ENCODE measurements around the gene TP73. TPM values are rescaled to one million over a fixed set of nuclear protein-coding genes. Genes with fewer than 3 reads are reported as not detected.

Gene TP73
- total and polyA plus RNA-seq, 2 donors from 2014 or later, result 0.54 TPM; not detected in 1

DNA sequence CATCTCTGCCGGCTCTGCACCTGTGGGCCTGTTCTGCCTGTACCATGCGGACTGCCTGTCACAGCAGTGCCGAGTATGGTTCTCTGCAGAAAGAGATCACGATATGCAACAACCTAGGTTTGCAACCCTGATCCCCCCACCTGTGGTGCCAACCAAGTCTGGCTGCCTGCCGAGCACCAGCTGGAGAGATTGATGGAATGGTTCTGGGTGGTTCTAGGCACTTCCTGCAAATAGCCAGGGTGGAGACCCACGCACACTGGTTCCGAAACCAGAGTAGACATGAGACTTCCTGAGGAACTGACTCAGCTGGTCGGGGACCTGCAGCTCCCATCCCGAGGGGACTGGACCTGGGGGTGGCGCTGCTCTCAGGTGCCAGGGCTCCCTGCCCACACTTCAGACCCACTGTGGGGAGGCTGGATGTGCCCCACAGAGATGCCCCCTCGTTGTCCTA lies 22.1 kb upstream of the TP73 start:
- DNase-seq (peak in 1 of 5 donors; percentile 51), FAIRE-seq (no peak)
- intact Hi-C loops (cut with DNase I), result no loop called here
- H3K4me3 ChIP-seq (ENCODE audit: low read length in 3 of 3), result no peak overlapping the region
- H3K4me1 ChIP-seq (ENCODE audit: control insufficient read depth in 2 of 3, insufficient read depth in 2 of 3, low read depth in 1 of 3, low read length in 3 of 3), result peaks cover 0 to 6% (median 3%) of the 10 kb centered on the region in 3 donors
- no peak overlapping the region for H3K9ac ChIP-seq (ENCODE audit: low read length in 3 of 3)
- peaks cover 4 to 36% (median 16%) of the 10 kb centered on the region in 3 donors for H3K36me3 ChIP-seq (ENCODE audit: control insufficient read depth in 2 of 3, insufficient read depth in 3 of 3, low read length in 3 of 3)
- TF ChIP-seq, protein P1, sequence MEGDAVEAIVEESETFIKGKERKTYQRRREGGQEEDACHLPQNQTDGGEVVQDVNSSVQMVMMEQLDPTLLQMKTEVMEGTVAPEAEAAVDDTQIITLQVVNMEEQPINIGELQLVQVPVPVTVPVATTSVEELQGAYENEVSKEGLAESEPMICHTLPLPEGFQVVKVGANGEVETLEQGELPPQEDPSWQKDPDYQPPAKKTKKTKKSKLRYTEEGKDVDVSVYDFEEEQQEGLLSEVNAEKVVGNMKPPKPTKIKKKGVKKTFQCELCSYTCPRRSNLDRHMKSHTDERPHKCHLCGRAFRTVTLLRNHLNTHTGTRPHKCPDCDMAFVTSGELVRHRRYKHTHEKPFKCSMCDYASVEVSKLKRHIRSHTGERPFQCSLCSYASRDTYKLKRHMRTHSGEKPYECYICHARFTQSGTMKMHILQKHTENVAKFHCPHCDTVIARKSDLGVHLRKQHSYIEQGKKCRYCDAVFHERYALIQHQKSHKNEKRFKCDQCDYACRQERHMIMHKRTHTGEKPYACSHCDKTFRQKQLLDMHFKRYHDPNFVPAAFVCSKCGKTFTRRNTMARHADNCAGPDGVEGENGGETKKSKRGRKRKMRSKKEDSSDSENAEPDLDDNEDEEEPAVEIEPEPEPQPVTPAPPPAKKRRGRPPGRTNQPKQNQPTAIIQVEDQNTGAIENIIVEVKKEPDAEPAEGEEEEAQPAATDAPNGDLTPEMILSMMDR (IDR thresholded peaks at IDR 0.05; ENCODE audit: borderline replicate concordance, extremely low read depth, insufficient read depth), result no peak
- H3K9me3 ChIP-seq (ENCODE audit: control insufficient read depth in 2 of 3, insufficient read depth in 1 of 3, low read length in 3 of 3), result no peaks in the 10 kb centered on the region
- H3K27ac ChIP-seq (ENCODE audit: low read depth in 2 of 2, low read length in 2 of 2), result no peak overlapping the region
- H3K27me3 ChIP-seq (ENCODE audit: control insufficient read depth, insufficient read depth, low read length), result no peaks in the 10 kb centered on the region

DNA sequence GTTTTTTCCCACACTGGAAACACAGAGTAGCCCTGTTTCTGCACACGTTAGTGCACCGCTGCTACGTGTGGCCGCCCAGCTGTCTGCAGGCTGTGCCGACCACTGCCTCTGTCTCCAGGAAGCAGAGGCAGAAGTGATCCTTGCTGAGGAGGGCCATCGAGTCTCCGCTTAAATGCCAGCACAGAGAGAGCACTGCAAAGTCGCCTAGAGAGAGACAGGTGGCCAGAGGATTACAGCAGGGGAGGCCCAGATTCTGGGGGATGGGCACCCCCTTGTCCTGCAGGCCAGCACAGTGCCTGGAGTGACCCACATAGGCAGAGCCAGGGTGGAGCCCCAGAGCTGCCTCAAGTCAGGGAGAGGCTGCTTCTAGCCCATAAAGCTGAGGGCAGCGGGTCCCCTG lies 21.4 kb upstream of the TP73 start:
- intact Hi-C loops (cut with DNase I), result no loop called here

GRCh38 chr1:3631320-3632260 lies 20.7 kb upstream of the TP73 start:
- FAIRE-seq (no peak), DNase-seq (peak in 1 of 5 donors; percentile 76)
- Histone ChIP-seq H3K9me3 (ENCODE audit: control insufficient read depth in 2 of 3, insufficient read depth in 1 of 3, low read length in 3 of 3) (no peaks in the 10 kb centered on the region), H3K36me3 (ENCODE audit: control insufficient read depth in 2 of 3, insufficient read depth in 3 of 3, low read length in 3 of 3) (peaks cover 4 to 43% (median 16%) of the 10 kb centered on the region in 3 donors), H3K27me3 (ENCODE audit: control insufficient read depth, insufficient read depth, low read length) (no peaks in the 10 kb centered on the region), H3K27ac (ENCODE audit: low read depth in 2 of 2, low read length in 2 of 2) (no peak overlapping the region), H3K4me3 (ENCODE audit: low read length in 3 of 3) (no peak overlapping the region), H3K4me1 (ENCODE audit: control insufficient read depth in 2 of 3, insufficient read depth in 2 of 3, low read depth in 1 of 3, low read length in 3 of 3) (no peaks in the 10 kb centered on the region), H3K9ac (ENCODE audit: low read length in 3 of 3) (no peak overlapping the region)
- TF ChIP-seq, protein P1 (IDR thresholded peaks at IDR 0.05; ENCODE audit: borderline replicate concordance, extremely low read depth, insufficient read depth), result no peak
- intact Hi-C loops (cut with DNase I), result no loop called here

More for the DNA sequence above, 21.4 kb upstream of the TP73 start:
- peaks cover 4 to 40% (median 16%) of the 10 kb centered on the region in 3 donors for H3K36me3 ChIP-seq (ENCODE audit: control insufficient read depth in 2 of 3, insufficient read depth in 3 of 3, low read length in 3 of 3)
- peaks cover 0 to 2% (median 0%) of the 10 kb centered on the region in 3 donors for H3K4me1 ChIP-seq (ENCODE audit: control insufficient read depth in 2 of 3, insufficient read depth in 2 of 3, low read depth in 1 of 3, low read length in 3 of 3)
- no peak for FAIRE-seq
- TF ChIP-seq, protein P1 (IDR thresholded peaks at IDR 0.05; ENCODE audit: borderline replicate concordance, extremely low read depth, insufficient read depth), result no peak
- no peaks in the 10 kb centered on the region for H3K27me3 ChIP-seq (ENCODE audit: control insufficient read depth, insufficient read depth, low read length)
- no peak overlapping the region for H3K27ac ChIP-seq (ENCODE audit: low read depth in 2 of 2, low read length in 2 of 2)
- DNase-seq, result peak in 1 of 5 donors; percentile 44
- H3K9me3 ChIP-seq (ENCODE audit: control insufficient read depth in 2 of 3, insufficient read depth in 1 of 3, low read length in 3 of 3), result no peaks in the 10 kb centered on the region
- H3K9ac ChIP-seq (ENCODE audit: low read length in 3 of 3), result no peak overlapping the region
- H3K4me3 ChIP-seq (ENCODE audit: low read length in 3 of 3), result no peak overlapping the region

All from kidney (tissue), 14 donors.